GM04503 (cell line): Measurements from ENCODE around the gene TRAPPC12.

Experiments used
- DNase-seq: peaks from one replicate; pipeline ENCODE4 v3.0.0-alpha.2; 2012; ENCODE audit warnings: low read depth

The TRAPPC12 gene

DNA sequence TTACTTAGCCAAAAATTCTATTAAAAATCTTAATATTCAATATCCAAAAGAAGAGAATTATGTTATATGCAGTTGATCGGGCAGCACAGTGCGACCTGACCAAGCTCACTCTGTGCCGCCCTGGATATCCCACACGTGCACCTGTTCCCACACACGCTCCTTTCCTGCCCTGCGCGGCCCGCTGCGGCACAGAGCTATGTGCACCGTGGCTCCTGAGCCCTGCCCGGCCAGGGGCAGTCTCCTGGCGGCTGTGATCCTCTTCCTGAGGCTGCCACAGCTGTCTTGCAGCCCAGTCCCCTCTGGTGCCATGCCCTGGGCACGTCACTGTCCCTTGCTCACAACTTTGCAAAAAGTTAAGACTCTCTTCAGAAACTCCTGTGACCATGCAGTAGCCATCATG lies 29.3 kb downstream of the TRAPPC12 start:
- DNase-seq = no peak

DNA sequence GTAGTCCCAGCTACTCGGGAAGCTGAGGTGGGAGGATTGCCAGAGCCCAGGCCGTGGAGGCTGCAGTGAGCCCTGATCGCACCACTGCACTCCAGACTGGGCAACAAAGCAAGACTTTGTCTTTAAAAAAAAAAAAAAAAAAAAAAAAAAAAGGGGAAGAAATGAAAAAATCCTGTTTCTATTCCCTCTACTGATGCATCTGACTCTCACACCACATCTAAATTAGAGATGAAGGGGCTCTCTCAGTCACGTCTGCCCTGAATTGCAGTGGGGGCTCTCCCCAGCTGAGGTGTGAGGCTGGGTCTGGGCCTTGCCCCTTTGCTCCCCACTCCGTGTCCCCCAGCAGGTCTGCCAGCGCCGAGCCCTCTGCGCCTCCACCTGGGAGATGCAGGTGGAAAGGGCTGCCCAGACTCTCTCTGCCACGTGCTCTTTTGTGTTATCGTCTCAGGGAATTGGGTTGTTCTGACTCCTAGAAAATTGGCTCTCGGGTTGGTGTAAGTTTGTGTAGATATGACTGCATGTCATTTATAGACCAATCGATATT lies 30.2 kb downstream of the TRAPPC12 start:
- no peak for DNase-seq

DNA sequence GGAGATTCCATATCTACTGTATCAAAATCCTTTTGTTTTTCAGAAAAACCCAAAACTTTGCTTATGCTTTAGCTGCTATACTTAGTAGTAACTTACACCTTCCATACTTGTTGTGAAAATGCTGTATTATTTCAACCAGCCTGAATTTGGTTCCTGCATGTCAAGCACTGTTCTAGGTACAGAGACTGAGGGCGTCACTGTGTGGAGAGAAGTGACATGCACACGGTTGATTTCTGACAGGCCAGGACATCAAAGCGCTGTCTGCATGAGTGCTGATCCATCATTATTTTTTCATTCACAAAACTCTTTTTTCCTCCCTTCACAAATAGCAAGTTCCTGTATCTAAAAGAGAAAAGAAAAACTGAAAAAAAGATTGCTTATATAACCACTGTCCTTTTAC lies 31.6 kb downstream of the TRAPPC12 start:
- no peak for DNase-seq

DNA sequence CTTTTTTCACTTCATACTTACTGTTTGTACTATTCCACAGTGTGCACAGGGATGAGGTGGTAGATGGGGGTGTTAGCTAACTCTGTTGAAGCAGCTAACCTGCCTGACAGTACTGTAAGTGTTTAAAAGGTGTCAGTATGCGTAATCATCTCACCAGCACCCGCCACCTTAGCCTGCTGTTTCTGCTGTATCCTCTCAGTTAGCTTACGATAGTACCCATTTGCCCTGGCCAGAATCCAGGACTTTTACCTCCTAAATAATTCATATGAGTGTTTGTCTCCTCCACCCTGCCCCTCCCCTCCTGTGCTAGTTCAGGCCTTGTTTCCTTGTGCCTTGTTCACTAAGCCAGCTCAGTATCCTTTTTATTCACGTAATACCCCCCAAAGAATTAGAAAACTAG lies 34.2 kb downstream of the TRAPPC12 start:
- DNase-seq = no peak

DNA sequence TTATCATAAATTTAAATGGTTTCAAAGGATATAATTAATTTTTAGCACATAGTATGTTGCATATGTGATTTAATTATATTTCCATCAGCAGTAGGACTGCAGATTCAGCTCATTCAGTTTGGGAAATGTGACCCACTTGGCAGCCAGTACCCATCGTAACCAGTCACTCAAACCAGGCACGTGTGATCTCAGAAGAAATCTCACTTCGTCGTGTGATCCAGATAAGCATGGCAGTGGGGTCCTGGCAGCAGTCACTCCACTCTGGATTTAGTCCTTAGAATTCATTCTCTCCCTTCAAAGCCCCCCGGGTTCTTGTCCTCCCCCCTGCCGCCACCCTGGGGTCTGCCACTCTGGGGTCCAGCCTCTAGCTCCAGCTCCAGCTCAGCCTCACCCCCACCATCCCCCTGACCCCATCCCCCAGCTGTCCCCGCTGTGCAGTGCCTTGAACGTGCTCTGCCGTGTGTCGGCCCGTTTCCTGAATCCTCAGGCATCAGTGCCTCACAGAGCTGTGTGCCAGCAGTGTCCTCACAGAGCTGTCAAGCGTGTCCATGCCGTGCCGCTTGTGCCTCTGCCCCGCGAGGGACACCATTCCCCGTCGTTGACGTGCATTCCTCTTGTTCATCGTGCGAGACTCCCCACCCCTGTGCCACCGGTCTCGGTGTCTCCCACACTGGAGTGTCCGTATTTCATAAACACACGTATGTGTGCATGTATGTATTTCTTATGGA lies 34.8 kb downstream of the TRAPPC12 start:
- no peak for DNase-seq

DNA sequence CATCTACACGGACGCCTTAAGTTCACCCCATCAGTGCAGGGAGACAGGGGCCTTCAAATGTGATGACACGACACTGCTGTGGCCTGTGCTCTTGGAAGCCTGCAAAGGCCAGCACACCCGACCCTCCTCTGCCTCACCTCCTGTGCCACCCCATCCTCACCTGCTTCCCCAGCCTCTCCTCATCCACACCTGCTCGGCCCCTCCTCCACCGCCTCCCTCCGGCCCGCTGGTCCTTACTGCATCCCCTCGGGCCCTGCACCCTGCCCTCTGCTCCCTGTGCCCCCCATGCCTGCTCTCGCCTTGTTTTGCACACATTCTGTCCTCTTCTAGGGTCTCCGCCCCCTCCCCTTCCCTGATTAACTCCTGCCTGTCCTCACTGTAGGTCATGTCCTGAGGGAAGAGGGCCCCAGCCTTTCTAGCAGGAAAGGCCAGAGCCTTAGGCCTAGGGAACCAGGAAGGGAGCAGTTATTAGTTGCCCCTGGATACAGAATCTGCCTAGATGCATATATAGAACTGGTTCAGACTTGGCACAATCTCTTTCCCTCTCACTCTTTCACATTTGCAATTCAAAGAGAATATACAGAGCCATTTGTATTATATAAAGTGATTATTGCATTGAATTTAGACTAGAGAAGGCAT lies 39.4 kb downstream of the TRAPPC12 start:
- DNase-seq = no peak

DNA sequence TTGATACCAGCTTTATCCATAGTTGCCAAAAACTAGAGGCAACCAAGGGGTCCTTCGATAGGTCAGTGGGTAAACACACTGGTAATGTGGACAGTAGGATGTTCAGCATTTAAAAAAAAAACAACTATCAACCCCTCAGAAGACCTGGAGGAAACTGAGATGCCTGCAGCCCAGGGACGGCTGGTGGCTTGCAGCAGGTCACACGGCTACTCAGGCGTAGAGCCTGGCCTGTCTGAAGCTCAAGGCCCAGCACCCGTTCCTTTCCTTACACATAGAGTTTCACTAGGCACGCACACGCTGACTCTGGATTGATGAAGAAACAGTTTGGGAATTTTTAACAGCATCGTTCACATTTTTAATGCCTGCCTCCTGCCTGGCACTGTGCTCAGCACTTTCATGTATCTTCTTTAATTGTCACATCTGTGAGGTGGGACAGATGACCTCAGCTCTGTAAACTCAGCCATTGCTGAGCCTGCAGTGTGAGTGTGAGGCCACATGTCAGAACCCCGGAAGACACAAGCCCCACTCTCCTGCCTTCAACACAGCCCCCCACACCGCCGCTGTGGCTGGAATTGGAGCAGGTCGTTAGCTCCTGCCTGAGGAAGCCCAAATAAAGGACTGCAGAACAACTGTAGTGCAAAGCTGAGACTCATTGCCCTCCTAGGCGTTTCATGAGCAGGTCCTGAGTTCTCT lies 40.7 kb downstream of the TRAPPC12 start:
- DNase-seq = no peak

DNA sequence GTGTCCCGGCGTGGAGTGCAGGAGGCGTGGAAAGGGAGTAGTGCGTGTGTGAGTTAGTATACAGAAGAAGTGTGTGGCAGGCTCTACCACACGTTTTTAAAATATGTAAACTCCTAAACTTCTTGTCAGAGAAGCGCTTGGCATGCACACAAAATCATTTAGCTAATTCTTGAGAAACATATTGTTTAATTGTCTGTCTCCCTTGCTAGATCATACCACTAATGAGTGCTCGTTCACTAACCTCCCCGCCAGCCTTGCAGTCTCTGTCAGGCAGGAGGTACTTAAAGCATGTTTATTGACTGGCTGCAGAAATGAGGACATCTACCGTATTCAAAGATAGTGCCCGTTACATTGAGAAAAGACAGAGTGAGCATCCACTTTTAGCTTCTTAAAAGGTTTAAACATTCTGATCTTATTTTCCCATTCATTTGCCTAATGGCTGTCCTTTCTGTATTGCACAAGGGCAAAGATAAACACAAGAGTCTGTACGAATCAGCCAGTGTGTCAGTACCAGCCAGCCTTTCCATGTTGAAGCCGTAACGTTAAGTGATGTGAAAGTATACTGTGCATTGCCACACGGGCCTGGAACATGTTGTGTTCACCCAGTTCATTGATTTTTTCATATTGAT lies 41.4 kb downstream of the TRAPPC12 start:
- DNase-seq = no peak

DNA sequence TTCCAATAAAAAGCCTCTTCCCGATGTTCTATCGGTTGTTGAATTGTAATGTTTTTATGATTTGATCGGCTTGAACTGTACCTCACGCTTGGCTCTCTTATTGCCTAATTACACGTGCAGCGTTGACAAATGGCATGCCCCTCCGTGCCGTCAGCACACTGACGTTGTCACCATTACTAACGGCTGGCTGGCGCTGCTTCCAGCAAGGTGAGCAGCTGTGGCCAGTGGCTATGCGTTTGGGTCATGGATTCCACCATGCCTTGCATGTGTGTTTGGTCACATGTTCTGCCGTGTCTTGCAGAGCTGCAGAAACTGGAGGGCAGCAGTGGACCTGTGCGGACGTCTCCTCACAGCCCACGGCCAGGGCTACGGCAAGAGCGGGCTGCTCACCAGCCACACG lies 42.1 kb downstream of the TRAPPC12 start:
- no peak for DNase-seq

DNA sequence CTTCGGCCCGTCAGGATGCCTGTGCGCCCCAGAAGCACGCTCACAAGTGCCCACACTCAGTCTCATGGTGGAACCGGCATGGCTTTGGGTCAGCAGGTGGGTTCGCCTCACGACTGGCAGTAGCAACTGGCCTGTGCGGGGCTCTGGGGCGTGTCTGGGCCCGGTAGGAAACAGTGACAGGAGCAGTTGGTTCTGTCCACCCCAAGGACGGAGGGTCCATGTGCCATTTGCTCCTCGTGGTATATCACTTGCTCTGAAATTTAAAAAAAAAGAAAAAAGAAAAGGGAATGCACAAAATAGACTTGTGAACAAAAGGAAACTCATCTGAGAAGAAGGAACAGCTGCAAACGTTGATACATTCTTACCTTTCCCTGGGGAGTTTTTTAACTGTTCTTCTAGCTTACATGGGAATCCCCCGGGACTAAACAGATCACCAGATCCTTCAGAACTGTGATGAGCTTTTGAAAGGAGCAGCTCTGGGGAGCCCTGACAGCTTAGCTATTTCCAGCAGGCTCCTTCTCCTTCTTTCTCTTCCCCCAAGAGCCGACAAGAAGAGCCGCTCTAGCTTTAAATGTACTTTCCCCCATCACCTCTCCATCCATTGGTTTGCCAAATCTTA lies 42.8 kb downstream of the TRAPPC12 start:
- DNase-seq = no peak

DNA sequence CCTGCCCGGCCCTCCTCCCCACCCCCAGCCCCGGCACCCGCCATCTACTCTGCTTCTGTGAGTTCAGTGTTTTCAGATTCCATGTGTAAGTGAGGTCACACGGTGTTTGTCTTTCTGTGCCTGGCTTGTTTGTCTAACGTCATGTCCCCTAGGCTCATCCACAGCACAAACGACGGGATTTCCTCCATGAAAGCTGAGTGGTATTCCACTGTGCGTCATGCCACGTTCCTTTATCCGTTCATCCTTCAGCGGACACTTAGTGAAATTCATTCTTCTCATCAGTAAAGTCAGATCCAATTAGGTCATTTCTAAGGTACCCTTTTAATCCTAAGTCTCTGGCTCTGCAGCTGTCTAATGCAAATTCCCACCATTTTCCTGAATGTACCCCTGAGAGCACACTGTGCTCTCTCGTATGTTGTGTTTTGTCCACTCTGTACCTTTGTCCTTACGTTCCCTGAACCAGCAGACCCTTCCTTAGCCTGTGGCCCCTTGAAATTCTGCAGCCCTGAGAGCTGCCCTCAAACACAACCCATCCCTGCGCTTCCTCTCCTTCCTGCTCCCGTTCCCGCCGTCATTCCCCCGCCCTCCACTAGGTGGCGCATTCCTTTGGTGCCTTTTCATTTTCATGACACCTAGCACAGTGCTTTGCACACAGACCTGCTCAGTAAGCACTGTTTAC lies 44.1 kb downstream of the TRAPPC12 start:
- DNase-seq = no peak

DNA sequence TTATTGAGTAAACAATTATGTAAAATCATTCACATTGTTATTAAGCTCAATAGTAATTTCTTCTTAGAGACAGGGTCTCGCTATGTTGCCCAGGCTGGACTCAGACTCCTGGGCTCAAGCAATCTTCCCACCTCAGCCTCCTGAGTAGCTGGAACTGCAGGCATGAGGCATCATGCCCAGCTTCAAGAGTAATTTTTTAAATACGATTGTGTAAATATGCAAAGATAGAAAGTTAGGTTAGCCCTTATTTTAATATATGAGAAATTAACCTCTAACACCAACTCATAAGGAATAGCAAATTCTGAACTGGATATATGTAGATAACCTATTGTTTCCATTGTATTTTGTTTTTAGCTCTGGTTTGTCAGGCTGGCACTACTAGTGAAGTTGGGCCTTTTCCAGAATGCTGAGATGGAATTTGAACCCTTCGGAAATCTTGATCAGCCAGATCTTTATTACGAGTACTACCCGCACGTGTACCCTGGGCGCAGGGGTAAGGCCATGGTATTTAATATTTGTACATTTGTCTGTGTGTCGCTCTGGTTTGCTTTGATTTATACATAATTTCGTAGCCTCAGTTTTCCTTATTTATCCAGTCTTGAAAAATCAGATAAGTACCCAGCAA lies 44.8 kb downstream of the TRAPPC12 start:
- DNase-seq = no peak

DNA sequence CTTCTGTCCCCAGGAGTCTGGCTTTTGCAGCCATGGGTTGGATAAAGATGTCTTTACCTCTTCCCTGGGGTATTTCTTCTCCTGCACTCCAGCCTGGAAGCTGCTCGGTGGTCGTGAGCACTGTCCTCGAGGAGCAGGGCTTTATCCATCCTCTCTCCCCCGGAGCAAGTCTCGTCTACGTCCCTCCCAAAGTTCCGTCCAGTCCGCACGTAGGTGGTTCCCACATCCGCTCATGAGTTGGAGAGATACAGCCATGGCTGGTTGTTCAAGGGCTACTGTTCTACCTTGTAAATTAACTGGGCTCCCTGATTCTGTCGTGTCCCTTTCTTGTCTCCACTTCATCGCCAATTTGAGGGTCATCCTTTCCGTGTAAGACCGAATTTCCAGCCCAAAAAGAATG lies 47.1 kb downstream of the TRAPPC12 start:
- DNase-seq = no peak

DNA sequence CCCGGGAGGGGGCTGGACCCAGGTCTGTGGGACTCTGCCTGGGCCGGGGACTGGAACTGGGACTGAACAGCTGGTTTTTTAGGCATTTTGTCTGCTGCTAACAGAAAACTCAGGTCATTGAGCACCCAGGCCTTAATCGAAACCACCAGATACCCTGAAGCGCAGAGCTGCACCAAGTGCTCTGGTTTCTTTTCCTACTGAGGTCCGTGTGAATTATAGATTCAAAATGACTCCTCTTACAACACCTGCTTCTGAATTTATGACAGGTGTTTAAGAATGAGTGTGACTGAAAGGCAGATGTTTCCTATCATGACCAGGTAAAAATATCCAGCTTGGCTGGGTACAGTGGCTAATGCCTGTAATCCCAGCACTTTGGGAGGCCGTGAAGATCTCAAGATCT lies 47.8 kb downstream of the TRAPPC12 start:
- DNase-seq = no peak

DNA sequence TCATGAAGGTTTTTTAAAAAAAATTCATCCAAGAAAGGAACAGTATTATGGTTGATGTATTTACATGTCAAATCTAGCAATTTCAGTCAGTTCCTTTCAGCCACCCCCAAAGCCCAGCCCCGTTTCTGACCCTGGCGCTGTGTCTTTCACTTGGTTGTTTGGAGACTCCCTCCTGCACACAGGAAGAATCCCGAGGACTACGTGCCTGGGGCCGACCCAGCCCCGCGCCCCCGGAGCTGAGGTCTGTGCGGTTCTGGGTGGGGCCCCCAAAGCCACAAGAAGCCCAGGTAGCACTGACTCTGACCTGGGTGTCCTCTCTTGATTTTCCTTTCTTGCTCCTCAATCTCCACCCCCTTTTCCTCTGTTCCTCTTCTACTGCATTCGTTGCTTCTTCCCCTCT lies 49.1 kb downstream of the TRAPPC12 start:
- no peak for DNase-seq

DNA sequence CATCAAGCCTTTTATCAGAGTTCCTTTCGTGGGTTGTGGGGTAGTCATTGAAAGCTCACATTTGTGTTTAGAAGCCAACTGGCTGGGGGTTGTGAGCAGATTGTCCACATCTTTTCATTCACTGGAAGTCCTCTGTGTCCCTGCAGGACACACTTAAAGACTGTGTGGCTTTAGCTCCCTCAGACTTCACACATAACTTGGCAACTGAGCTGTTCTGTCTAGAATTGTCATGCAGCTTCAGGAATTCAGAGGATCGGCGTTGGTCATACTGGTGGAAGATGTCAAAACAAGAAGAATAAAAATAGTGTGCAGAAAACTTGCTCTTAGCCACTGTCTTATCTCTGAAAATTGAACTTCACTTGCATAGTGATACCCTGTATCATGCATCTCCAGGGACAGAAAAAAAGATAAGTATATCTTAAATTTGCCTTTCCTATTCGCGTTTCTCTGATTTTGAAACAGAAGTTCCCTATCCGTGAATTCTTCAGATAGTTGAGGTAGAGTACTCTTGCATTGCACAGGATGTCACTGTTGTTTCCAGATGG lies 49.6 kb downstream of the TRAPPC12 start:
- no peak for DNase-seq

DNA sequence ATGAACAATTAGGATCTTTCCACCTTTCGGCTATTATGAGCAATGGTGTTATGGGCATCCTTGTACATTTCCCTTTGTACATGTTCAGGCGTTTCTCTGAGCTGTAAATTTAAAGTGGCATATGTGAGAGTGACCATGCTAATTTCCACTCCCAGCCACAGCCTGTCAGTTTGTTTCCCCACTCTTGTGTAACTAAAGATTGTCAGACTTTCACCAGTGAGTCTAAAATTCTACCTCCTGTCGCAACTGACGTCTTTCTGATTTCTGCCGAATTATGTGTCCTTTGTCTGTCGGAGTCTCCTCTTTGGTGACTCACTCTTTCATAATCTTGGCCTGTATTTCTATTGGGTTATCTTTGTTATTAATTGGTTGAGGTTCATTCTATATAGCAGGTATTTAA lies 50.7 kb downstream of the TRAPPC12 start:
- DNase-seq = no peak

DNA sequence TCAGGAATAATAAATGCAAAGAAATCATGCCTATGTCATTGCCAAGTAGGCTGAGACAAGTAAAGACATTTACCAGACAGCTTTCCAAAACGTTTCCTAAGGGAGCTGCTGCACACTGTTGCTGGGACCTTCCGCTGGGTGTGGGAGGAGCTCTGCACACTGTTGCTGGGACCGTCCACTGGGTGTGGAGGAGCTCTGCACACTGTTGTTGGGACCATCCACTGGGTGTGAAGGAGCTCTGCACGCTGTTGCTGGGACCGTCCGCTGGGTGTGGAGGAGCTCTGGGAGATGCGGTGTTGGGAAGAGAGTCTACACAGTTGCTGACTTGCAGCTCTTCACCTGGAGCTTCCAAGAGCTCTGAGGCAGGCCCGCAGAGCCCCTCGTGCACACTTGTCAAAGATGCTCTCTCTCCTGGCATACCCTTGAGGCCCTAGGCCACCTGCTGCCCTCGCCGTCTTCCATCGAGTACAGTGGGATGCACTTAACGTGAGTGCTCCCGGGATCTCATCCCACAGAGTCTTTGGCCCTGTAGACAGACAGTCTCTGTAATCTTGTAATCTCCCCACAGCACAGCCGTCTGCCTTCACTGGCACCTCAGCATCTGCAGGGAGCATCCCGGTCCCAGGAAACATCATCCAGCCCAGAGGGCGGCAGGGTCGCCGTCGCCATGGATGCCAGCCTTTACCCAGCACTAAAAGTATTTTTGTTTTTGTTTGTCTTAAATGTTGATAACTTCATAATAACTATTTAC lies 51.4 kb downstream of the TRAPPC12 start:
- no peak for DNase-seq

DNA sequence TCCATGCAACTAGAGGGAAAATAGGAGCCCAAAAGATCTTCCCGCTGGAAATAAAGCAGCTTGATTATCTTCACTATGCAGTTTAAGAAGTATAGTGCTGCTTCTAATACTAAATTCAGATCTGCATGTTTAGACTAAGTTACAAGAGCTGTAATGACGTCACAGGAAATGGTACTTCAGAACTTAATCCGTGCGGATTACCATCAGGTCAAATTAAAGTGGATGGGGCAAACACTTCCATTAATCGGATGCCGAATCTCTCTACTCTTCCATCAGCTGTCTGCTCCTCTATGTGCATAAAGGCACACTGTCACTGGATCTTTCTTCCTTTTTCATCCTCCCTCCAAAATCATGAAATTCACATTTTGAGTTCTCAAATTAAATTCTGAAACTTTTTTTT lies 52.6 kb downstream of the TRAPPC12 start:
- no peak for DNase-seq

DNA sequence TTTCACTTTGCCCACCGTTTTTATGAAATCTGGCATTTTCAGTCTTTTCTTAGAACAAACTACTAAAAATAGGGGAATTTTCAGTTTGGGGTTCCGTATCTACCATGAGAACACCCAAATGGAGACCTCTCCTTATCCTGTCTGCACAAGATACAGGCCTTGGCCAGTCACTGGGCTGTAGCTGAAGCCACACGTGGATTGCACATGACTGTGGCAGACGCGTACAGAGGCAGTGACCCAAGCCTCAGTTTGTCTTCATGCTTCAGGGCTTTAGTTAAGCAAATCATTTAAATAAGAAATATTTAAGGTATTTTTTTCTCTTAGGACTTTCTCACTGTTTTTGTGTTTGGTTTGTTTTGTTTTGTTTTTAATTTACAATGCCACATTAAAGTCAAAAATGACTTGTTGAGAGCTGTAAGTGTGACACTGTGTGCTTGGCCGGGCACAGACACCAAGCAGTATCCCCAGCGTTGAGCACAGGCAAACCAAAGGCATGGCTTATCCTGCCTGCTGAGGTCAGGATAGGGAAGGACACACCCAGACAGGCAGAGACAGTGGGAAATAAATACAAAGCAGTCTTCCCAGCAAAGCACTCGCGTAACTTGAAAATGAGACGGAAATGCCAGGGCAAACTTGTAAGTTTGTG lies 53.3 kb downstream of the TRAPPC12 start:
- DNase-seq = no peak
